ENCODE data around the gene DLEU7.

DLEU7 gene

DNA sequence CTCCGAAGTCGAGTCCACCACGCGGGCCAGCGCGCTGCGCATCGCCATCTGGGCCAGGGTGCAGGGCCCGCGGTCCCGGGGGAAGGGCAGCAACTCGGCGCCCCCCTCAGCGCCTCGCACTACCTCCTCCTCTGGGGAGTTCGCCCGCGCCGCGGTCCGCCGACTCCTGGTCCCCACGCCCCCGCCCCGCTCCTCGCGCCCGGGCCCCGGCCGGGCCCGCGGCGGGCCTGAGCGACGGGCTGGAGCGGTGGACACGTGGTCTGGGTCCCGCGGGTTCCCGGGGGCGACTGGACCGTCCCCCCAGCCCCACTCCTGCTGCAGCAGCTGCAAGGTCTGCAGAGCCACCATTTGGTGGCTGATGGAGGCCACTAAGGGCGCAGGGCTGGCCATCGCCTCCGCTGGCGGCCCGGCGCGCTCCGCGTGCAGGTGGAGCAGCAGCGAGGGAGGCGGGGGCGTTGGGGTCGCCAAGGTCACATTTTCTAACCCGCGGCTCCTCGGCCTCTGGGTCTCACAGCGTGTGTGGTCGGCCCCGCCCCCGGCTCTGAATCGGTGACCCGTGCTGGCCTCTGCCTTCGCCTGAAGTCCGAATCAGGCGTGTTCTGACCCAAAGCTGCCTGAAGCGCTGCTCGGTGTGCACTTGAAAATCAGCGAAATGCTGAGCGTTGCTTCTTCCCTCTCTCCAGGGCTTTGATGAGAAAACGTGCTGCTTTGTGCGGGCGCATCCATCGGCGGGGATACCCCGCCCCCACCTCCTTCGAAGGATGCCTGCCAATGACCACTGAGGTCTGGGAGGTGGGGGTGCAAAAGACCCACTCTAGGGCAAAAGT is at the start of gene DLEU7:
TSS of gene DLEU7 (minus strand) at position 436 of the 827 bp plus-strand sequence. CDS start at position 390, 46 bp downstream.
- DNase-seq = no peak

DNA sequence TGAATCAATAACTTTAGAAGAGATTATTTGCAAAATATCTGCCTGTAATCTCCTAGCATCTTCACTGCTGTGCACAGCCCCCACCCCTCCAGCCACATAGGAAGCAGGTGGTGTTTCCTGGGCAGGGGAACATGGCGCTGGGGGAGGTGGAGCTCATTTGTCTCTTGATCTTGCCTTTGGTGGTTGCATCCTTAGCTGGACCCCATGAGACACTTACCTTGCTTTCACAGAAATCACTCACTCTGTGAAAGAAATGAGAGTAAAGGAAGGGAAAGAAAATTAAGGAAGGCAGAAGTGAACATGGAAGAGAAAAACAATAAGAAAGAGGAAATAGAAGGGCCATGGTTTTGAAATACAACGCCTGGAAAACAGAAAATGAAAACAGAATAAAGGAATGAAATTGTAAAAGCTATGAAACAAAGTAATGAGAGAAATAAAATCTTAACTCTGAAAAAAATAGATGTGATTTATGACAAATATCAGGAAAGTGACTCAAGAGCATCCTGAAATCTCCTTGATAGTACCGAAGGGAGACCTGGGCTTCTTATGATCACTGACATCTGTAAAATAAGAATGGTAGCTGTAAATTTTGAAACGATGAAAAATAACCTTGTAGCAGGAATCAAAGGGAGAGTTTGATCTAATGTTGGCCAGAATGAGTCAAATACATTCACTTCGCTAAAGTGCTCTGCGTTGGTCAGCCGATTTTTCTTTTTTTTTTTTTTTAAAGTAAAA is 48.9 kb upstream of the DLEU7 start:
- peak in 1 of 2 experiments; percentile 12 for DNase-seq

GRCh38 chr13:50891206-50891605 is 47.7 kb upstream of the DLEU7 start:
- no peak for DNase-seq

DNA sequence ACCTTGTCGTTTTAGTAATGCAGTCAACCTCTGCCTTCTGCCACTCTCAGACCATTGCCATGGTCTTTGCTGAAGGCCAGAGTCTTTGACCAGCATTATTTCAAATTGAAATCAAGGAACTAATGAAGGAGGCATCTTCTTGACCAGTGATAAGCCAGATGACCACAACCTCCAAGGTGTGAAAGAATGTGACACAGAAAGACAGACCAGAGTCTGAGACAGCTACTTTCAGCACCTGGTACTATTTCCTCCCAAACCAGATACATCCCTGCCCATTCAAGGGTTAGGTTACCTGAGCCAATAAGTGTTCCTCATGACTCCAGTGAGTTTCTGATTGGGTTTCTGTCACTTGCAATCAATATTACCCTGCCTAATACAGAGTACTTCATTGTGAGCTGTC is 45.8 kb upstream of the DLEU7 start:
- DNase-seq = no peak

DNA sequence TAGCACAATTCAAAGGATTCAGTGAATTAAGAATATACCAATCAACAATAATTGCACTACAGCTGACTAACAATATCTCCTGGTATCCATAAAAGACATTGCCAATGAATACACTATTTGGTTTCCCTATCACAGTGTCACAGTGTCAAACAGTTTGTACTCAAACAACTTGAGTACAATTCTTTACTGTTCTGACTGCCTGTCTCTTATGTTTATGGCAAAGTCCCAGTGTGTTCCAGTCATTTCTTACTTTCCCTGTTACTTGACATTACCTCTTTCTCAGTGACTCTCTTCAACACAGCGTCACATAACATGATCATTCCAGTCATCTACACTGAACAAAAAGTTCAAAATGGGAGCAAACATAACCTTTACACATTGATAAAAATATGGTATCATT is 44.9 kb upstream of the DLEU7 start:
- DNase-seq = no peak

DNA sequence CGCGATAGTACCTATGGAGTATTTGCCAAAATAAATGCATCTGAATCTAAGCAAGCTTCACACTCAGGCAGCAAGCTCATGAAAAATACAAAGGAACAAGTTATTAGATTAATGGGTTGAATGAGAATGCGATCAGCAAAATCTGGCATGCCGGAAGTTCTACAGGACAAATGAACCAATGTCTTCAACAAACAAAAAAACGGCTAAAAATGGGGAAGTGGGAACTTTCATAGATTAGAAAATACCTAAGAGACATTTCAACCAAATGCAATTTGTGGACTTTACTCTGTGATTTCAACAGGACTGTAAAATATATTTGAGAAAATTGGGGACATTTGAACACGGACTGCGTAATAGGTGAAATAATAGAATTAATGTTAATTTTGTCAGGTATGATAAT is 43.7 kb upstream of the DLEU7 start:
- DNase-seq = no peak

DNA sequence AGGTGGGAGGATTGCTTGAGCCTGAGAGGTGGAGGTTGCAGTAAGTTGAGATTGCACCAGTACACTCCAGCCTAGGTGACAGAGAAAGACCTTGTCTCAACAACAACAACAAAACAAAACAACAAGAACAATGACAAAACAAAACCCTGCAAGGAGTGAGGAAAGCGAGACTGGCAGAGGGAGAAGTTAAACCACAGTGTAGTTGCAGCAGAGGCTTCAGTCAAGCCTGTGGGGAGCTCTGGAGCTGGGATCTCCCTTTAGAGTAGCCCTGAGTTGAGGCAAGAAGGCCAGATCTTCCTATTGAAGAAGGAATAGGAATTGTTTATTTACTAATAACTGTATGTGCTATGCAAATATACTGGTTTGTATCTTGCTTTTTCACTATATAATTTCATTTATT is 40.8 kb upstream of the DLEU7 start:
- DNase-seq = no peak

DNA sequence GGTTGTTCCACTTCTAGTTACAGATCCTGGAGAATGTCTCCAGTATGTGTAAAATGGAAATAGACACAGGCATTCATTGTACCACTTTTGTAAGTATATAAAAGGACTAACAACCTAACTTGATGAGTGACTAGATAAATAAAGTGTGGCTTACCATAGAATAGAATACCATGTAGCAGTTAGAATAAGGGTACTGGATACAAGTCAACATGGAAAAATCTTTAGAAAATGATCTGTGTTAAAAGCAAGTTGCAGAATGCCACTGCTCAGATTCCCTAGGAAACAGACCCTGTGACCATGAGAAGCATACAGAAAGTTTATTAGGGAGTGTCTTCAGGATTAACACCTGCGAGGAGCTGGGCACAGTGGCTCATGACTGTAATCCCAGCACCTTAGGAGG is 40.2 kb upstream of the DLEU7 start:
- no peak for DNase-seq

DNA sequence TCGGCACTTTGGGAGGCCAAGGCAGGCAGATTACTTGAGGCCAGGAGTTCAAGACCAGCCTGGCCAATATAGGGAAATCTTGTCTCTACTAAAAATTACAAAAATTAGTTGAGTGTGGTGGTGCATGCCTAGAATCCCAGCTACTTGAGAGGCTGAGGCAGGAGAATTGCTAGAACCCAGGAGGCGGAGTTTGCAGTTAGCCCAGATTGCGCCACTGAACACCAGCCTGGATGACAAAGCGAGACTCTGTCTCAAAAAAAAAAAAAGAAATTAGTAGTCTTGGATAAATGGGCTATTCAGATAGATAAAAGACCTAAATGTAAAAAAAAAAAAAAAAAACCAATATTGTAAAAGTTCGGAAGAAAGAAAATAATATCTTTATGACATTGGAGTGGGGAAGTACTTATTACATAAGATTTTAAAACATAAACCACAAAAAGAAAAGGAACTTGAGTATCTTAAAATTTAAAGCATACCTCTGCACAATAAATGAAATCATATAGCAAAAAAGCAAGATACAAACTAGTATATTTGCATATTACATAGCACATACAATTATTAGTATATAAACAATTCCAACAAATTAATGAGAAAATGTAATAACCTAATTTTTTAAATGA is 39.4 kb upstream of the DLEU7 start:
- DNase-seq = no peak

GRCh38 chr13:50873991-50874390 is 30.5 kb upstream of the DLEU7 start:
- DNase-seq = no peak

GRCh38 chr13:50873467-50873866 is 30.0 kb upstream of the DLEU7 start:
- no peak for DNase-seq

DNA sequence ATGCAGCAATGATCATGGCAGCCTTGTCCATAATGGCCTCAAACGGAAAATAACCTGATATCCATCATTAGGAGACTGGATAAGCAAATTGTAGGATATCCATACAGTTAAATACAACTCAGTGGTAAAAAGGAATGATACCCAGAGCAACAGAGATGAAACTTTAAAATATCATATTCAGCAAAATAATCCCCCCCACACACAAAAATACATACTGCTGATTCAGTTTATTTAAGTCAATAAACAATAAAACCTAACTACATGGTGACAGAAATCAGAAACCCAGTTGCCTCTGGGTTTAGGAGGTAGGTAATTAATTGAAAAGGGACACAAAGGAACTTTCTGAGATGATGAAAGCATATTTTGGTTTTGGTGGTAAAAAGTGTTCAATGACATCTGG is 27.9 kb upstream of the DLEU7 start:
- DNase-seq = no peak

- DNase-seq = no peak
Observed at GRCh38 chr13:50867637-50867945, 24.1 kb upstream of the DLEU7 start.

- no peak for DNase-seq
Observed at GRCh38 chr13:50866817-50867636, 23.5 kb upstream of the DLEU7 start.

- DNase-seq = no peak
Observed at GRCh38 chr13:50864492-50864891, 21.0 kb upstream of the DLEU7 start.

DNA sequence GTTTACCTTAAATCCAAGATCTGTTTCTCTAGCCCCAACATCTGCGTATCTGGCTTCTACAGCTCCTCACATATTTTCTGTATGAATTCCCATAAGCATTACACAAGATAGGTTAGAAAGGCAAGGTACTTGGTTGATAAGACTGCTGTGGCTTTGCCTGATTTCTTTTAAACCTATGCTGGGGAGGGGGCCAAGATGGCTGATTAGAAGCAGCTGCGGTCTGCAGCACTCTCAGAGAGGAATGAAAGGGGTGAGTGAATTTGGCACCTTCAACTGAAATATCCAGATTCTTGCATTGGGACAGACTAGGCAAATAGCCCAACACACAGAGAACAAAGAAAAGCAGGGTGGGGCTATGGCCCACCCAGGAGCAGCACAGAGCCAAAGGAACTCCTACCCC is 12.2 kb upstream of the DLEU7 start:
- no peak for DNase-seq

- no peak for DNase-seq
Observed at GRCh38 chr13:50850445-50850844, 7.0 kb upstream of the DLEU7 start.

DNA sequence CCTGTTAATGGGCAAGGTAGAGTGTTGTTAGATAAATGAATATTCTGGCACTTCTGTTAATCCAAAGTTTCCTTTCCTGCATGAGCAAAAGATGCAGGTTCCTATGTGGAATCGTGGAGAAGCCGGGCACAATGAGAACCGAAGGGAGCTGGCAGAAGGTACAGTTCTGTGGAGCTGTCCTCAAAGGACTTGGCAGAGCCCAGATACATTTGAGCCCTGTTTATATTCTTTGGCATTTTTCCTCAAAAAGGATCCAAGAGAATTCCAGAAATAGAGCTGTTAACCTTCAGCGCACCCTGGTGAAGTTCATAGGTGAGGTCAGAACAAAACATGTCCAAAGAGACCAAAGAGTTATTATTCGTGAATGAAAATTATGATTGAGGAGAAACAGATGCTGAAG is 4.0 kb upstream of the DLEU7 start:
- DNase-seq = no peak

DNA sequence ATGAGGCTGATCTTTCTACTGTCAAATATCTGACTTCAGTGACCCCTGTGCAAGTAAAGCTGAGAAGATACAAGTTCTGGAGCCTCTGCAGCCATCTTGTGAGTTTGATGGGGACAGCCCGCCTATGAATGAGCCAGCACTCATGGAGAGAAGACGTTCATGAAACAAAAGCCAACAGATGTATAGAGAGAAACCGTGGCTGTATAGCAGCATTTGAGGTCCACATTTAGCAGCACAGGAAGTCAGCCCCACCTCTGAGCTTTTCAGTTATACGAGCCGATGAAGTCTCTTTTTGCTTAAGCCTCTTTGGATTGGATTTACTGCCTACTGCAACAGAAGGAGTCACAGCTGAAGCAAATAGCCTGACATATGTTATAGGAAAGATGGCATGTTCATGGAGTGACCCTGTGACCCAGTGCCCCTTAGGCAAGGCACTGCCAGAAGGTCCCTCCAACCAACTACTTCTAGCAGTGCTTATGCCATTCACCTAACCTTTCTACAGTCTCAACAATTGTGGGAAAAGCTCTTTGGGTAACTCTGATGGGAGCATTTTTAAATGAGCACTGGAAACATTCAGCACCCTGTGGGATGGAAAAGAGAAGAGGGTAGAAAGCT is 3.5 kb upstream of the DLEU7 start:
- DNase-seq = no peak

DNA sequence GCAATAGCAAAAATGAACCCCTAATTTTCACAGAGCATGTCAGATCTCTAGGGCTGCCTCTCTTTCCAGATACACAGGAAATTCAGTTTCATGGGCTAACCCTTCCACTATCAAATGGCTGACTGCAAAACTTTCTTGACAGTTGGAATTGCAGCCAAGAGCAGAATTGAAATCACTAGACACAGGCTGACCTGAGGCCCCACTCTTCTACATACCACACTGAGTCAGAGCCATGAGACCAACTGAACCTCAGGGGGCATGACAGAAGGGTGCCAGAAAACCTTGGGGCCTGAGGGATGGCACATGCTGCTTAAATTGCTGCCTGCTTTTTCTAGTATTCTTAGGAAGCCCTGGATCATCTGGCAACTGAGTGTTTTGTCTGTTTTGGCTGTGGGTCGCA is 1.7 kb upstream of the DLEU7 start:
- no peak for DNase-seq

- DNase-seq = no peak
Observed at GRCh38 chr13:50844084-50844875, 788 bp upstream of the DLEU7 start.

DNA sequence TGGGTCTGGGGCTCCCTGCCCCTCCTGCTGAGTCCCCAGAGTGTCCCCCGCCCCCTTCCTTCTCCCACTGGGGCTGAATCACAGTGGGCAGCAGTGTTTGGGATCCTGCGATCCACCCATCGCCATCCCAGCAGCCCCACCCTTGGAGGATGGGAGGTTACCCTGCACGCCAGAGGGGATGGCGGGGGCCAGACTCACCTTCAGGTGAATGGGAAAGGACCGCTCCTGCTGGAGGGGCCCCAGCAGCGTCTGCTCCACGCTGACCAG is 569 bp downstream of the DLEU7 start:
- no peak for DNase-seq

All from activated CD4-positive, alpha-beta T cell treated with anti-CD3 and anti-CD28 coated beads, Interleukin-2, amount 50 U/mL, for 4 hours (primary cell).